Measurements from ENCODE around the gene TCHHL1. TPM values are rescaled to one million over a fixed set of nuclear protein-coding genes. Genes with fewer than 3 reads are reported as not detected.
A peak's percentile ranks its signal among the peaks of the same experiment; 100 is the strongest.

Gene TCHHL1
- total and polyA plus RNA-seq, 9 of the 15 experiments (the other 6 are each of a cell fraction or from before 2014, with no cell fraction given), result not detected

DNA sequence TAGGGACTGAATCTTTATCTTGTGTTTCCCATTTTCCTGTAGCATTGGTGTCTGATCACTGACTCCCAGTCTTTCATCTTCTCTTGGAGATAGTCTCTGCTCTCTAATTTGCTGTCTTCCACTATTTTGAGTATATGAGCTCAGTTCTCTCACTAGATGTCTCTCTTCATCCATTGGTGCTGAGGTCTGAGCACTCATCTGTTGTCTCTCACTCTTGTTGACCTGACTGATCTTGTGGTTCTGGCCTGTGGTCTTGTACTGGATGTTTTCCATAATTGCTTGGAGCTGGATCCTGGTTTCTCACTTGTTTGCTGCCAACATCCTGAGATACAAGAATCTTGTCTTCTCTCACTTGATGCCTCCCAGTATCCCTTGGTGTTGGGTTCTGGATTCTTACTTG lies 26.9 kb downstream of the TCHHL1 start (continued):
- TF ChIP-seq, protein P1, sequence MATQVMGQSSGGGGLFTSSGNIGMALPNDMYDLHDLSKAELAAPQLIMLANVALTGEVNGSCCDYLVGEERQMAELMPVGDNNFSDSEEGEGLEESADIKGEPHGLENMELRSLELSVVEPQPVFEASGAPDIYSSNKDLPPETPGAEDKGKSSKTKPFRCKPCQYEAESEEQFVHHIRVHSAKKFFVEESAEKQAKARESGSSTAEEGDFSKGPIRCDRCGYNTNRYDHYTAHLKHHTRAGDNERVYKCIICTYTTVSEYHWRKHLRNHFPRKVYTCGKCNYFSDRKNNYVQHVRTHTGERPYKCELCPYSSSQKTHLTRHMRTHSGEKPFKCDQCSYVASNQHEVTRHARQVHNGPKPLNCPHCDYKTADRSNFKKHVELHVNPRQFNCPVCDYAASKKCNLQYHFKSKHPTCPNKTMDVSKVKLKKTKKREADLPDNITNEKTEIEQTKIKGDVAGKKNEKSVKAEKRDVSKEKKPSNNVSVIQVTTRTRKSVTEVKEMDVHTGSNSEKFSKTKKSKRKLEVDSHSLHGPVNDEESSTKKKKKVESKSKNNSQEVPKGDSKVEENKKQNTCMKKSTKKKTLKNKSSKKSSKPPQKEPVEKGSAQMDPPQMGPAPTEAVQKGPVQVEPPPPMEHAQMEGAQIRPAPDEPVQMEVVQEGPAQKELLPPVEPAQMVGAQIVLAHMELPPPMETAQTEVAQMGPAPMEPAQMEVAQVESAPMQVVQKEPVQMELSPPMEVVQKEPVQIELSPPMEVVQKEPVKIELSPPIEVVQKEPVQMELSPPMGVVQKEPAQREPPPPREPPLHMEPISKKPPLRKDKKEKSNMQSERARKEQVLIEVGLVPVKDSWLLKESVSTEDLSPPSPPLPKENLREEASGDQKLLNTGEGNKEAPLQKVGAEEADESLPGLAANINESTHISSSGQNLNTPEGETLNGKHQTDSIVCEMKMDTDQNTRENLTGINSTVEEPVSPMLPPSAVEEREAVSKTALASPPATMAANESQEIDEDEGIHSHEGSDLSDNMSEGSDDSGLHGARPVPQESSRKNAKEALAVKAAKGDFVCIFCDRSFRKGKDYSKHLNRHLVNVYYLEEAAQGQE (IDR thresholded peaks at IDR 0.05; ENCODE audit: borderline replicate concordance), result peak; percentile 22; the same call in 1 of the 2 replicates
- TF ChIP-seq, protein P1 (CRISPR knock-in tag; IDR thresholded peaks at IDR 0.05; ENCODE audit: low read depth), result no peak
- no peak for TF ChIP-seq NCOA1 (IDR thresholded peaks at IDR 0.05; ENCODE audit: low read depth)
- no peak for TF ChIP-seq MAFG (tag; conservative IDR thresholded peaks at IDR 0.05)
- TF ChIP-seq, protein P2, sequence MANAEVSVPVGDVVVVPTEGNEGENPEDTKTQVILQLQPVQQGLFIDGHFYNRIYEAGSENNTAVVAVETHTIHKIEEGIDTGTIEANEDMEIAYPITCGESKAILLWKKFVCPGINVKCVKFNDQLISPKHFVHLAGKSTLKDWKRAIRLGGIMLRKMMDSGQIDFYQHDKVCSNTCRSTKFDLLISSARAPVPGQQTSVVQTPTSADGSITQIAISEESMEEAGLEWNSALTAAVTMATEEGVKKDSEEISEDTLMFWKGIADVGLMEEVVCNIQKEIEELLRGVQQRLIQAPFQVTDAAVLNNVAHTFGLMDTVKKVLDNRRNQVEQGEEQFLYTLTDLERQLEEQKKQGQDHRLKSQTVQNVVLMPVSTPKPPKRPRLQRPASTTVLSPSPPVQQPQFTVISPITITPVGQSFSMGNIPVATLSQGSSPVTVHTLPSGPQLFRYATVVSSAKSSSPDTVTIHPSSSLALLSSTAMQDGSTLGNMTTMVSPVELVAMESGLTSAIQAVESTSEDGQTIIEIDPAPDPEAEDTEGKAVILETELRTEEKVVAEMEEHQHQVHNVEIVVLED (CRISPR knock-in tag; IDR thresholded peaks at IDR 0.05), result no peak
- no peak for TF ChIP-seq IRF2 (CRISPR knock-in tag; IDR thresholded peaks at IDR 0.05)
- TF ChIP-seq, protein P3, sequence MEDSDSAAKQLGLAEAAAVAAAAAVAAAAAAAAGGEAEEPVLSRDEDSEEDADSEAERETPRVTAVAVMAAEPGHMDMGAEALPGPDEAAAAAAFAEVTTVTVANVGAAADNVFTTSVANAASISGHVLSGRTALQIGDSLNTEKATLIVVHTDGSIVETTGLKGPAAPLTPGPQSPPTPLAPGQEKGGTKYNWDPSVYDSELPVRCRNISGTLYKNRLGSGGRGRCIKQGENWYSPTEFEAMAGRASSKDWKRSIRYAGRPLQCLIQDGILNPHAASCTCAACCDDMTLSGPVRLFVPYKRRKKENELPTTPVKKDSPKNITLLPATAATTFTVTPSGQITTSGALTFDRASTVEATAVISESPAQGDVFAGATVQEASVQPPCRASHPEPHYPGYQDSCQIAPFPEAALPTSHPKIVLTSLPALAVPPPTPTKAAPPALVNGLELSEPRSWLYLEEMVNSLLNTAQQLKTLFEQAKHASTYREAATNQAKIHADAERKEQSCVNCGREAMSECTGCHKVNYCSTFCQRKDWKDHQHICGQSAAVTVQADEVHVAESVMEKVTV (CRISPR knock-in tag; IDR thresholded peaks at IDR 0.05), result peak; percentile 52; the same call in 1 of the 2 replicates
- TF ChIP-seq DPF2 (IDR thresholded peaks at IDR 0.05), result no peak
- TF ChIP-seq, protein P4, sequence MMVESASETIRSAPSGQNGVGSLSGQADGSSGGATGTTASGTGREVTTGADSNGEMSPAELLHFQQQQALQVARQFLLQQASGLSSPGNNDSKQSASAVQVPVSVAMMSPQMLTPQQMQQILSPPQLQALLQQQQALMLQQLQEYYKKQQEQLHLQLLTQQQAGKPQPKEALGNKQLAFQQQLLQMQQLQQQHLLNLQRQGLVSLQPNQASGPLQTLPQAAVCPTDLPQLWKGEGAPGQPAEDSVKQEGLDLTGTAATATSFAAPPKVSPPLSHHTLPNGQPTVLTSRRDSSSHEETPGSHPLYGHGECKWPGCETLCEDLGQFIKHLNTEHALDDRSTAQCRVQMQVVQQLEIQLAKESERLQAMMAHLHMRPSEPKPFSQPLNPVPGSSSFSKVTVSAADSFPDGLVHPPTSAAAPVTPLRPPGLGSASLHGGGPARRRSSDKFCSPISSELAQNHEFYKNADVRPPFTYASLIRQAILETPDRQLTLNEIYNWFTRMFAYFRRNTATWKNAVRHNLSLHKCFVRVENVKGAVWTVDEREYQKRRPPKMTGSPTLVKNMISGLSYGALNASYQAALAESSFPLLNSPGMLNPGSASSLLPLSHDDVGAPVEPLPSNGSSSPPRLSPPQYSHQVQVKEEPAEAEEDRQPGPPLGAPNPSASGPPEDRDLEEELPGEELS (CRISPR knock-in tag; IDR thresholded peaks at IDR 0.05; ENCODE audit: borderline replicate concordance), result no peak
- TF ChIP-seq TCF7L2 (IDR thresholded peaks at IDR 0.05; ENCODE audit: low read depth, low read length), result no peak
